DMS153 (cell line): ENCODE data around the gene MPZL1.
"Not testable (repeated sequence)": the region's sequence is repeated elsewhere in the genome, so short reads cannot be mapped to it uniquely, and the experiment has no call there.

Experiments
- DNase-seq: peaks from one replicate; lab custom pipeline; 2025; lab: John Stamatoyannopoulos, UW

Gene MPZL1

DNA sequence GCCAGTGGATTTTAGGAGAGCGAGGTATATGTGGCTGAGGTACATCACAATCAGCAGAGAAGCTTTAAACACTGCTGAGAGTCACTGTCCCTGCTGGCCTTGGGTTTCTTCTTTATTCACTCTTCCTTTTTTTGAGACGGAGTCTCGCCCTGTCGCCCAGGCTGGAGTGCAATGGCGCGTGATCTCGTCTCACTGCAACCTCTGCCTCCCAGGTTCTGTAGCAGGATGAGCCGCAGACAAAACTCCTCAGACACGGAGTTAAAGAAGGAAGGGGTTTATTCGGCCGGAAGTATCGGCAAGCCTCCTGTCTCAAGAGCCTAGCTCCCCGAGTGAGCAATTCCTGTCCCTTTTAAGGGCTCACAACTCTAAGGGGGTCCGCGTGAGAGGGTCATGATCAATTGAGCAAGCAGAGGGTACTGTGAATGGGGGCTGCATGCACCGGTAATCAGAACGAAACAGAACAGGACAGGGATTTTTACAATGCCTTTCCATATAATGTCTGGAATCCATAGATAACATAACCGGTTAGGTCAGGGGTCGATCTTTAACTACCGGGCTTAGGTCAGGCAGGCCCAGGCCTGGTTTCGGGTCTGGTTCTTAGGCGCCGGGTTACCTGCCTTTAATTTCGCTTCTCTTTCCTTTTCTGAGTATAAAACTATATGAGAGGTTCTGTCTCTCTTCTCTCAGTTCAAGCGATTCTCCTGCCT is 1.9 kb upstream of the MPZL1 start:
- not testable (repeated sequence) for DNase-seq

DNA sequence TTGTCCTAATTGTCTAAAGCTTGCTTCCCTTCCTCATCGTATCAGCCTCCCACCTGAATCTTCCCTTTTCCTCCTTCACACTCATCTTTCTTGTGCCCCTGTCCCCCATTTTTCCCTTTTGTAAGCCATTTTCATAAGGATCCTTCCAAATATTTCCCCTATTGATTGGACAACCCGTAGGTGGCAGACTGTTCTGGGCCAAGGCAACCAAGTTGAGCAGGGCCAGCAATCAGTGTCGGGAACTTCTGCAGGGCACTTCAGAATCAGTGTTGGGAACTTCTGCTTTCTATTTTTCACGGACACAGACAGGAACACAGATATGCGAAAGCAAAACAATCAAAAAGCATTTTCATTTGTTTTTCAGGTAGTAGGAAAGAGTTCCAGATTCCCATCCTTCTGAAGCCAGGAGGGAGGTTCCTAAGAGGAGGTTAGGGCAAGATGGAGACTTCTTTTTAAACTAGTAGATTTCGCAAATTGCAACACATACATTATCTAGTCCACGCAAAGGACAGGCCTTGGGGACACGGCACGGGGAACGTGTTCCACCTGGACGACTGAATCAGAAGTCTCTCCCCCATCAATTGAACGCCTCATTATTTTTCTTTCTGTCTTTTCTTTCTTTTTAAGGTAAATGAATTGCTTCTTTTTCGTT is 691 bp upstream of the MPZL1 start:
- DNase-seq, result no peak

DNA sequence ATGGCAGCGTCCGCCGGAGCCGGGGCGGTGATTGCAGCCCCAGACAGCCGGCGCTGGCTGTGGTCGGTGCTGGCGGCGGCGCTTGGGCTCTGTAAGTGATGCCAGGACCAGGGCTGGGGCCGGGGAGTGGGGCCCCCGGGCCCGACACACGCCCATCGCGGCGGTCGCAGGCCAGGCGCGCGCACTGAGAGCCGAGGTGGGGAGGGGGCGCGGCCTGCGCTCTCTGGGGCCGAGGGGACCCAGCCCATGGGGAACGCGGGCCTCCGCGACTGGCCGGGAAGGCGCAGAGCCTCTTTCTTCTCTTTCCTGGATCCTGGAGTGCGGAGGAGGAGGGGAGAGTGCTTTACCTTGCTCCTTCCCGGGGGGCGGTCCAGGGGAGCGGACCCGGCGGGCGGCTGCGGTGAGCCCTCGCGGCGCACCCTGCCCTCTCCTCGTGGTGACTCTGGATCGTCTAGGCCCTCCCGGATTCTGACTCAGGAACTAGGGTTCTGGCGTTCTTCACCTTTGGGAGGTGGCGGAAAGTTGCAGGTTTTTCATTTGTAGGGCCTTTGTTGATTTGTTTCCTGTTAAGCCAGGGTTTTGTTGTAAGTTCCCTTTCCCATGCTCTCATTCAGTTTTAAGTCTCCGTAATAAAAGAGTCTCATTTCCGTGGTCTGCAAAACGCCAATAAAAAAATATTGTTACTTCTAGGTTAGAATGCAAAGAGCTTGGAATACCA is 529 bp downstream of the MPZL1 start:
- peak; percentile 33 for DNase-seq

DNA sequence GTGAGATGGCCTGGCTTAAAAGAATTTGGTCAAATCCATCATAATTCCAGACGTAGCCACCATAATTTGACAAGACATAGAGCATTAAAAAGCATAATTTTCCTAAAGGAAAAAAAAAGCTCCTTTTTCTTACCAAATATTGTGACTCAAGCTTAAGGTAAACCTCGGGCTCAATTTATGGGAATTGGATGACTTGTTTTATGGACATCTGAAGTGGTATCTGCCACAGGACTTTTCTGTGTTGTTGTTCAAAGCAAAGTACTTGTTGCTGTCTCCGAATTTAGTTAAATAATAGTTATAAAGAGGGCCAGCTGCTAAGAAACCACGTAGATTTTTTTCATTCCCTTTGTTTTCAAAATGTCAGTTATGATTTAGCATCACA is 1.1 kb downstream of the MPZL1 start:
- no peak for DNase-seq

DNA sequence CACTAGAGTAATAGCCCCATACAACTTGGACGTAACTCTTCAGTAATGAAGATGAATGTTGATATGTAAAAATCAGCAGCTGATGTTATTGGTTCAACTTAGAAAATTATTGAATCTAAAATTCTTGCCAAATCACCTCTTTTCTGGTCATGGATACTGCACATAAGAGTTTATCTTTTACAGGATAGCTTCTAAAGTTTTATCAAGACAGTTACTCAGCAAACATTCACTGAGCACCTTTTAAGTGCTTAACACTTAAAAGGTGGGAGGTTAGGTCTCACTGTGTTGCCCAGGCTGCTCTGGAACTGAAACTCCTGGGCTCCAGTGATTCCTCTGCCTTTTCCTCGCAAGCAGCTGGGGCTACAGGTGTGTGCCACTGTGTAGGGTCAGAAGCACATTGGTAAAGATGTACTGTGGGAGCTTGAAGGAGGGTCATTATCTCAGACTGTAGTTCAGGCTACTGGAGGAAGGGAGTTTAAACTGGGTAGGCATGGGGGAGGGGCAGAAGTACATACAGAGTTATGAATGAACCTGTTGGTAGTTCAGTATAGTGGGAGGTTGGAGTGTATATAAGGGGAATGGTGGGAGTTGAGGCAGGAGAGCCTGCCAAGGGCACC is 2.0 kb downstream of the MPZL1 start:
- DNase-seq, result no peak

DNA sequence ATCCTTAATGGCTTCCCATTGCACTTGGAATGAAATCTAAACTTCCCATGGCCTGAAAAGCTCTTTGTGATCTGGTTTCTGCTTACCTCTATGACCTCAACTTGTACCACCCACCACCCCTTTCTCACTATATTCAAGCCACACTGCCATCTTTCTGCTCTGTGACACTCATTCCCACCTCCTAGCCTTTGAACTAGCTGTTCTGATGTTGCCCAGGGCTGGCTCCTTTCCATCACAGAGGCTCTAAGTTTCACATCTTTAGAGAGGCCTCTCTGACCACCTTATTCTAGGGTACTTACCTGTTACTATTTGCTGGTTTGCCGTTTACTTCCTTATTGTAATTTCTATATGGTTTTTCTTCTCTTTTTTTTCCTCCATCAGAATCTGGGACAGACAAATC is 4.2 kb downstream of the MPZL1 start:
- DNase-seq, result no peak

DNA sequence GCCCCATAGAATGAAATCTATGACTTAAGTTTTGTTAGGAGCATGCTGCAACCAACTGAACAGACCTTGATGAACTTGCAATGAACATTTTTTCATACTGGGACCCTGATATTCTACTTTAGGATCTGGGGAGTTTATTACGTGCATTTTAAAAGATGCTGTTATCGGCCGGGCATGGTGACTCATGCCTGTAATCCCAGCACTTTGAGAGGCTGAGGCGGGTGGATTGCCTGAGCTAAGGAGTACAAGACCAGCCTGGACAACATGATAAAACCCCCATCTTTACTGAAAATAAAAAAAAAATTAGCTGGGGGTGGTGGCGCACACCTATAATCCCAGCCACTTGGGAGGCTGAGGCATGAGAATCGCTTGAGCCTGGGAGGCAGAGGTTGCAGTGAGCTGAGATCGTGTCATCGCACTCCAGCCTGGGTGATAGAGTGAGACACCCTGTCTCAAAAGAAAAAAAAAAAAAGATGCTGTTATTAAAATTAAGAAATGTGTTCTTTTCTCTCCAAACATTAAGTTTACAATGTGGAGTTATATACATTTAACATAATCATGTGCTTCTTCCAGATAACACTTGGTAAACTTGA is 7.1 kb downstream of the MPZL1 start:
- no peak for DNase-seq

DNA sequence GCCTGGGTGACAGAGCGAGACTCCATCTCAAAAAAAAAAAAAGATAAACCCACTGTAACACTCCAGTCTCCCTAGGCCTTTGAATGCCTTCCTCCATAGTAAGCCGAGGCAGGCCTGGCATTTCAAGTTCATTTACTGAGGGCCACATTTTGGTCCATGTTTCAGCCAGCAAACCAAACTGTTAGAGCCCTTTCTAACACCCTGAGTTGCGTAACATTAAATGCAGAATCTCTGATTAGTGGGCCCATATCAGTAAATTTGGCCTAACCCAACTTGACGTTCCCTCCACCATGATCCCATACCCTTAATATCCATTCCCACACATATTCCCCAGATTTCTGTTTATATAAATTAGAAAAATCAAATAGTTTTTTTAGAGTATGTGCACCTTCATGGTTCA is 12.4 kb downstream of the MPZL1 start:
- DNase-seq, result no peak

DNA sequence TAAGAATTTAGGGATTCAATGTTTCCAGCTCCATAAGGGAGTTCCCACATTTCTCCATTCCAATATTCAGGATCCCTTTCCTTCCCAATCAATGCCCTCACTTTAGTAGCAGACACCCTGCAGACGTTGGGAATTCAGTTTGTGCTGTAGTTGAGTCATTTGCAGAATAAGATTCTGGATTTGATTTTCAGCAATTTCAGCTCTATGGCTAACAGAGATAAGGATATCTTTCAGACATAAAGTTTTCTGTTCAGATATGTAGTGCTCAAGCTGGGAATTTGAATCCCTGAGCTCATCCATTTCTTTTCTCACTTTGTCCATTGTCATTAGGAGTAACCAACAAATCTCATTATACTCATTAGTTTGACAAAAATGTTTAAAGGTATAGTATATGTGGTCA is 13.1 kb downstream of the MPZL1 start:
- DNase-seq, result no peak

- DNase-seq, result no peak
Measured at GRCh38 chr1:167737169-167737568, 15.4 kb downstream of the MPZL1 start.

GRCh38 chr1:167738158-167738557 is 16.4 kb downstream of the MPZL1 start:
- DNase-seq, result no peak

DNA sequence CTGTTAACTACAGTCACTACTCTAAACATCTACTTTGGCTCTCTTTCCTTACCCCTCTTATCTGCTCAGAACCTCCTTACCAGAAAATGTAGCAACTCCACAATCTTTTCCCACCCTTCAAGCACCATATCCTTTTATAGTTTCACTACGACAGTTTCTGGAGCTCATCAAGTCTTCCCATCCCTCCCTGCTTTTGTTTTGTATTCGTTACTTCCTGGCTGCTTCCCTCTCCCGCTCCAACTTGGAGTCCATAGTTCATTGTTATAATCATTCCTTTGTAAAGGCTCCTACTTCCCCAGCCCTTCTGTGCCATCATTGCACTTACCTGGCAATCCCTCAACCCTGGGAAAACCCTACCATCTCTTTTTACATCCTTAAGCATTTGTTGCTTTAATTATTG is 18.0 kb downstream of the MPZL1 start:
- DNase-seq, result no peak

DNA sequence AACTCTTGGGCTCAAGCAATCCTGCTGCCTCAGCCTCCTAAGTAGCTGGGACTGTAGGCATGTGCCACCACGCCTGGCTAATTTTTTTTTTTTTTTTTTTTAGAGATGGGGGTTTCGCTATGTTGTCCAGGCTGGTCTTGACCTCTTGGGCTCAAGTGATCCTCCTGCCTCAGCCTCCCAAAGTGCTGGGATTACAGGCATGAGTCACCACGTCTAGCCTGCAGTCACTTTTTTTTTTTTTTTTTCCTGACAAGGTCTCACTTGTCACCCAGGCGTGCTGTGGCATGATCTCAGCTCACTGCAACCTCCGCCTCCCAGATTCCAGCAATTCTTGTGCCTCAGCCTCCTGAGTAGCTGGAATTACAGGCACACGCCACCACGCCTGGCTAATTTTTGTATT is 19.3 kb downstream of the MPZL1 start:
- not testable (repeated sequence) for DNase-seq

GRCh38 chr1:167742392-167743057 is 20.7 kb downstream of the MPZL1 start:
- DNase-seq, result peak; percentile 9

- no peak for DNase-seq
Measured at GRCh38 chr1:167744901-167745300, 23.1 kb downstream of the MPZL1 start.

- DNase-seq, result no peak
Measured at GRCh38 chr1:167746013-167746672, 24.4 kb downstream of the MPZL1 start.

- DNase-seq, result no peak
Measured at GRCh38 chr1:167746988-167747655, 25.3 kb downstream of the MPZL1 start.

DNA sequence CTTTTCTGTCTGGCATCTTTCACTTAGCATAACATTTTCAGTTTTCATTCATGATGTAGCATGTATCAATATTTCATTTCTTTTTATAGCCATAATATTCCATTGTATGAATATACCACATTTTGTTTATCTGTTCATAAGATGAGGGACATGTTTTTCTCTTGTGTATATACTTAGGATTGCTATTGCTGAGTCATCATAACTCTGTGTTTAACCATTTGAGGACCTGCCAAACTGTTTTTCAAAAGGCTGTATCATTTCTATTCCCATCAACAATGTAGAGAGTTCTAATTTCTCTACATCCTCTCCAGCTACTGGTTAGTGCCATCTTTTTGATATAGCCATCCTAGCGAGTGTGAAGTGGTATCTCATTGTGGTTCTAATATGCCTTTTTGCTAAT is 26.2 kb downstream of the MPZL1 start:
- DNase-seq, result no peak

DNA sequence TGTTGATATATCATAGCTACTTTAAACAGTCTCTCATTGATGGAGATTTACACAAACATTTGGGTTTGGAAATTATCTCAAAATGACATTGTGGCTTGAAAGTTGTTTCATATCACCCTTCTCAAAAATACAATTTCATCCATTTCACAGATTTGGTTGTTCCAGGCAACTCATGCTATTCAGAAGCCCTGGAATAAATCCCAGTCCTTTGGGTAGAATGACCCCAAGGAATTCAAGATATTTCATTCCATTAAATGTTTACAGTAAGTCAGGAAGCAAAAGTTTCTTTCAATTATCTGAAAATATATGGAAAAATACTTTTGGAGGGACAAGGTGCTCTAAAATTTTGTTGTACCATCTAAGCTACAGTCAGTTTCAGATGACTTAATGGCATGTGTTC is 27.1 kb downstream of the MPZL1 start:
- DNase-seq, result no peak

DNA sequence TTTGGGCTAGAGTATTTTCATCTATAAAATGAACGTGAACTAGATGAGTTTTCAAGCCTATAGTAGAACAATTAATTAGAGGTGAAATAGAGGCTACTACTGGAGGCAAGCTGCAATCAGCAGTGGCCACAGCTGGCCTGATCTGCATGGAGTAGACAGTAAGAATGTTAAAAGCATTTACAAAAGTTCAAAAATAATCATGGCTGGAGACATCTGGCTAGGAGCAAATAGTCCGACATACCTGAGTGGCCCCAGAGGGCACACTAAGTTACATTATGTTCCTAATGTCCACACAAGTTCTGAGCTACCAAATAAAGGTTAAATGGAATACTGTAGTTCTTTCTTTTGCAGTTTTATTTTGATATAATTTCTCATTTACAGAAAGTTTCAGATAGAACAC is 28.0 kb downstream of the MPZL1 start:
- DNase-seq, result no peak

DNA sequence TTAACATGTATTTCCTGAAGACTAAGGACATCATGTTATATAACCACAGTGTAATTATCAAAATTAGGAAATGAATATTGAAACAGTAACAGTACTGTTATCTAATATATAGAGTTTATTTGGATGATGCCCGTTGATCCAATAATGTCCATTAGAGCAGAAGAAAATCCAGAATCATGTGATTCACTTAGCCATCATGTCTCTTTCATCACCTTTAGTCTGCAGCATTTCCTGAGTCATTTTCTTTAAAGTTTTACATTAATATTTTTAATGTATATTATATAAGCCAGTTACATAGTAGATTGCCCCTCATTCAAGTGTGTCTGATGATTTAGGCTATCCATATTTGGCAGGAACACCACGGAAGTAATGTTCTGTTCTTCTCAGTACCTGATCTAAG is 28.9 kb downstream of the MPZL1 start:
- no peak for DNase-seq
